ENCODE results near the gene CDH13.

The CDH13 gene

GRCh38 chr16:83734136-83734535, 1107.4 kb downstream of the CDH13 start:
- DNase-seq (ENCODE audit: insufficient read length, low spot score), result no peak
- FAIRE-seq, result no peak
- no peak for TF ChIP-seq POLR2A (IDR thresholded peaks at IDR 0.05; ENCODE audit: low read depth, low read length)

GRCh38 chr16:83737729-83738354, 1111.1 kb downstream of the CDH13 start:
- FAIRE-seq (no peak), DNase-seq (ENCODE audit: insufficient read length, low spot score) (no peak)
- TF ChIP-seq POLR2A (IDR thresholded peaks at IDR 0.05; ENCODE audit: low read depth, low read length), result no peak

- no peak for TF ChIP-seq POLR2A (IDR thresholded peaks at IDR 0.05; ENCODE audit: low read depth, low read length)
- DNase-seq (ENCODE audit: insufficient read length, low spot score) (no peak), FAIRE-seq (no peak)
Measured at GRCh38 chr16:83738923-83739503, 1112.2 kb downstream of the CDH13 start.

- DNase-seq (ENCODE audit: insufficient read length, low spot score) (no peak), FAIRE-seq (no peak)
- TF ChIP-seq POLR2A (IDR thresholded peaks at IDR 0.05; ENCODE audit: low read depth, low read length), result no peak
Measured at GRCh38 chr16:83742124-83742899, 1115.5 kb downstream of the CDH13 start.

- no peak for TF ChIP-seq POLR2A (IDR thresholded peaks at IDR 0.05; ENCODE audit: low read depth, low read length)
- DNase-seq (ENCODE audit: insufficient read length, low spot score), result no peak
- FAIRE-seq, result no peak
Measured at GRCh38 chr16:83743241-83743640, 1116.5 kb downstream of the CDH13 start.

GRCh38 chr16:83743720-83744119, 1117.0 kb downstream of the CDH13 start:
- no peak for FAIRE-seq
- TF ChIP-seq POLR2A (IDR thresholded peaks at IDR 0.05; ENCODE audit: low read depth, low read length), result no peak
- DNase-seq (ENCODE audit: insufficient read length, low spot score), result no peak

GRCh38 chr16:83744441-83744981, 1117.7 kb downstream of the CDH13 start:
- no peak for TF ChIP-seq POLR2A (IDR thresholded peaks at IDR 0.05; ENCODE audit: low read depth, low read length)
- FAIRE-seq (no peak), DNase-seq (ENCODE audit: insufficient read length, low spot score) (peak; percentile 74)

GRCh38 chr16:83746611-83747010, 1119.8 kb downstream of the CDH13 start:
- no peak for TF ChIP-seq POLR2A (IDR thresholded peaks at IDR 0.05; ENCODE audit: low read depth, low read length)
- no peak for FAIRE-seq
- no peak for DNase-seq (ENCODE audit: insufficient read length, low spot score)

GRCh38 chr16:83747936-83748335, 1121.2 kb downstream of the CDH13 start:
- no peak for FAIRE-seq
- no peak for DNase-seq (ENCODE audit: insufficient read length, low spot score)
- TF ChIP-seq POLR2A (IDR thresholded peaks at IDR 0.05; ENCODE audit: low read depth, low read length), result no peak

- FAIRE-seq (no peak), DNase-seq (ENCODE audit: insufficient read length, low spot score) (no peak)
- TF ChIP-seq POLR2A (IDR thresholded peaks at IDR 0.05; ENCODE audit: low read depth, low read length), result no peak
Measured at GRCh38 chr16:83755391-83755790, 1128.6 kb downstream of the CDH13 start.

- no peak for TF ChIP-seq POLR2A (IDR thresholded peaks at IDR 0.05; ENCODE audit: low read depth, low read length)
- FAIRE-seq (no peak), DNase-seq (ENCODE audit: insufficient read length, low spot score) (no peak)
Measured at GRCh38 chr16:83762141-83762991, 1135.6 kb downstream of the CDH13 start.

- TF ChIP-seq POLR2A (IDR thresholded peaks at IDR 0.05; ENCODE audit: low read depth, low read length), result no peak
- FAIRE-seq (no peak), DNase-seq (ENCODE audit: insufficient read length, low spot score) (no peak)
Measured at GRCh38 chr16:83762992-83763358, 1136.2 kb downstream of the CDH13 start.

GRCh38 chr16:83768986-83769385, 1142.2 kb downstream of the CDH13 start:
- DNase-seq (ENCODE audit: insufficient read length, low spot score) (no peak), FAIRE-seq (no peak)
- TF ChIP-seq POLR2A (IDR thresholded peaks at IDR 0.05; ENCODE audit: low read depth, low read length), result no peak

All from H54 (cell line).